Activated CD8-positive, alpha-beta memory T cell treated with anti-CD3 and anti-CD28 coated beads for 1 hour (primary cell): ENCODE data around the gene ADAMTS16.

Source experiments
- DNase-seq, 2 donors: peaks; one replicate each; pipeline ENCODE4 v3.0.0-alpha.2; 2020; ENCODE audit warnings: low read depth in 1 of 2; ENCODE audit errors: extremely low read depth in 1 of 2

ADAMTS16 gene

DNA sequence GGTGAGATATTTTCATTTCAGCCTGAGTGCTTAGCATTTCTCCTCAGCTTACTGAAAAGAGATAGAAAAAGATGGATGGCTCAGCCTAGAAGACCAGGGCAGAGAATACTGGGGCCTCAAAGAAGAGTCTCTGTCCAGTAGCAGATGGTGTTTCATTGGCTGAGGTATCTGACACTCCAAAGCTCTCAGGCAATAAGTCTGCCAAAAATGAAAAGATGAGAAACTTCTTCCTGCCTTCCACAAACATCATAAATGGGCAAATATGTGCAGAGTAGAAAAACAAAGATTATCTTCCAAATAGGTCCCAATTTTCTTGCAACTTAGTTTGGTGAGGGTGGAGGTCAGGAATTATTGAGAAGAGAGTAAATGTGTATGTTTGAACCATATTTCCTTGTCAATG, 195.0 kb downstream of the ADAMTS16 start:
- no peak for DNase-seq

DNA sequence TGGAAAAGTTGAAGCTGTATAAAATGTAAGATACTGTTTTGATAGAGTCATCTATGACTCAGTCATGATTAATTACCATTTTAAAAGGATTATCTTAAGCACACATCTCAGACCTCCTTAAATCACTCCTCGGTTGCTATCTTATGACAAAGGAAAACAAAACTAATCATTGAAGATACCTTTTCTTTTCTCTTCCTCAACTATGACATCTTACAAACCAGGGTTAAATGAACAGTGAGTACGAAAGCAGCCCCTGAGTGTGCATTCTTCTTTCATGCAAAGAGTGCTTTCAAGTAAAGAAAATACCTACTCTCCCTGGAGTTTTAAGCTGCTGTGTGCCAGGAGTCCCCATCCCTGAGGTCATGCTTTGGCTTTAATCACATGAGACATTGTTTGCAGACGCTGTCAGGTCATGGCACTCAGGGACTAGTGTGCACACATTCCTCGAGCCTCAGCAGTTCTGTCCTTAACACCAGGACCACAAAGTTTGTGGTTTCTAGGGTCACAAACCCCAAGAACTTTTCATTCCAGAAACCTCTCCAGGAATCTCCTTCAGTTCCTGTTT, 195.7 kb downstream of the ADAMTS16 start:
- DNase-seq: no peak

- no peak for DNase-seq
Measured at GRCh38 chr5:5339257-5339656, 199.1 kb downstream of the ADAMTS16 start.

- no peak for DNase-seq
Measured at GRCh38 chr5:5340206-5340729, 200.1 kb downstream of the ADAMTS16 start.

- DNase-seq: no peak
Measured at GRCh38 chr5:5341531-5342292, 201.6 kb downstream of the ADAMTS16 start.

DNA sequence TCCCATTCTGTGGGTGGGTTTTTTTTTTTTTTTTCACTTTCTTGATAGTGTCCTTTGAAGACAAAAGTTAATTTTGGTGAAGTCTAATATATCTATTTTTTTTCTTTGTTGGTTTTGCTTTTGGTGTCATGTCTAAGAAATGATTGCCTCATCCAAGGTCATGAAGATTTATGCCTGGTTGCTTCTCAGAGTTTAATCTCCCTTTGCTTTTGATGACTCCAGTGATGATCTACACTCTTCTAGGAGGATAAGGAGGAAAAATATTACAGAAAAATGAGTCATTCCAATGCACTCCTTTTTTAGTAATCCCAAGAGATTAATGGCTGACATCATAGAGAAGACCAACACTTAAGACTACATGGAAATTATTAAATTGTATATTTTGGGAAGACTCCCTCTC, 202.7 kb downstream of the ADAMTS16 start:
- no peak for DNase-seq

GRCh38 chr5:5343568-5343967, 203.4 kb downstream of the ADAMTS16 start:
- DNase-seq: no peak

DNA sequence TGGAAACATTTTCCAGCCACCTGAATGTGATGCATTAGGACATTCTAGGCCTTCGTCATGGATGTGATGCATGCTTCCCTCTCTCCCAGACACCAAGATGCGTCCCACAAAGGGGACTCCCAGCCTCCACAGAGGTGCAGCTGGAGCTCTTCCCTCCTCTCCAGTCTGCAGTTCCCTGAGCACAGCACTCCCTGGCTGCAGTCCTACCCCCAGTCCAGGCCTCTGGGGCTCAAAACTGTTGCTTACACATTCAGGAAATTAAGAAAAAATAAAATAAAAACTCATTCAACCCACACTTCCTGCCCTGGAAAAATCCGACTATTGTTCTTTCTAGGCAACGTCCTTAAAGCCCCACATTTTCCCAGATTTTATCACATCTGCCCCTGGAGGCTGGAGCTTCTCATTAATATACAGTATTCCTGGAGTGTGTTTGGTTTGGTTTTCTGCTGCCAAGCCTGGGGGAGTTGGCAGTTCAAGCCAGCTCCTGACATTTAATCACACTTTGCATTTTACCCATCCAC, 204.0 kb downstream of the ADAMTS16 start:
- no peak for DNase-seq

DNA sequence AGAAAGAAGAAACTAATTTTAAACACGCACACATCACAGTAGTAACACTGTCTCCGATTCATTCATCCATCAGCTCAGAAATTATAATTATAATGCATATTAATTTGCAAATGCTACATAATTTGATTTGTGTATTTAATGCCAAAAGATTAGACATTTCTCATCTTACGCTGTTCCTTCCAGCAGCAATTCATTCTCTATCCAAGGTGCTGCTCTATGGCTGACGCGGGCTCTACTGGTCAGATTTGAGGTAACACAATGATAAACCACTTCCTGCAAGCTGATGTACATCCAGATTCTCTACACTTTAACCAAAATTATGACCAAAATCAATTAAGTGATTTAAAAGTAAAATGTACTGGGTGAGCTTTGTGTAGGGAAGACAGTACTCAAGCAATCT, 204.5 kb downstream of the ADAMTS16 start:
- DNase-seq: no peak

- no peak for DNase-seq
Measured at GRCh38 chr5:5347442-5347841, 207.3 kb downstream of the ADAMTS16 start.

DNA sequence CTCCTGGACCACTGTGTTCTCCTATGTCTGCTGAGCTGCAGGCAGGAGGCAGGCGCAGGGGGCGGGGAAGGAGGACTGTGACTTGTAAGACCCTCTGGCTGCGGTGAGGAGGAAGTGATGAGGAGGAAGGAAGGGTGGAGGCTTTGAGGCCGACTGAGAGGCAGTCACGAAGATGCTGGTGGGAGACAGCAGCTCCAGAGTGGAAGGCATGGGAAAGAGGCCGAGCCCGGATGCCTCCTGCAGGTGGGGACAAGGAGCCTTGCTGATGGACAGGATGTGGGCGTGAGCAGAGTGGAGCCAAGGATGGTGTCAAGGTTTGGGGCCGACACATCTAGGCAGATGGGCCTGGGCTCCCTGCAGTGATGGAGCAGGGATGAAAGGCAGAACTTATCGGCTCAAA, 208.0 kb downstream of the ADAMTS16 start:
- DNase-seq: no peak

DNA sequence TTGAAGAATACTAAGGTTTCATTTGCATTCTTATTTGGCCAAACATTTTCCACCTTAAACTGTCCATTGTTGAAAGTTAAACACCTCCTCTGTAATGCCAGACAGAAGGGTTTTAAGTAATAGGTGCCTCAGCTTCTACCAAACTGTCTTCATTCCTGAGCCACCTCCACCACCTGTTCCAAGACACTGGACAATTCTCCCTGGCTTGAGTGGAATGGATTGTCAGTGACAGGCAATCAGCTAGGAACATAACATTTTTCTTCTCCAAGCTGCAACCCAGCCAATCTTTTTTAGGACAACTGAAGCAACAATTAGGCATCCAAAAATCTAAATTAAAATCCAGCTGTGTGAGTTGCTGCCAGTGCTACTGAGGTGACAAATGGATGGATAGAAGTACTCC, 208.4 kb downstream of the ADAMTS16 start:
- DNase-seq: no peak

DNA sequence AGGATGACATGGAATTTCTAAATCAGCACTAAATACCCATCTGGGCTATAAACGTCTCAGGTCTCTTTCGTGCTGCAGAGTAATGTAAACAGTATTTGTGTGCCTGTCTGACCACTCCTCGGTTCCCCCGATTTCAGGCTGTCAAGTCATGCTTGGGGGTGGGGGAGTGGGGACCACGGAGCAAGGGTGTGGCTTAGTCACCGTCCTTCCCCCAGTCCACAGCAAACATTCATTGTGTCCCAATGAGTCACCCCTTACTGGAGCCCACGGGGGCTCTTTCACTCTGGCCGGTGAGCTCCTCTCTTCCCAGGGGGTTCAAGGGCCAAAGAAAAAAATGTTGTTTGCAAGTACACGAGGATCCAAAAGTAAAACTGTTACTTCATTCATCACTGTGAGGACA, 210.0 kb downstream of the ADAMTS16 start:
- no peak for DNase-seq

DNA sequence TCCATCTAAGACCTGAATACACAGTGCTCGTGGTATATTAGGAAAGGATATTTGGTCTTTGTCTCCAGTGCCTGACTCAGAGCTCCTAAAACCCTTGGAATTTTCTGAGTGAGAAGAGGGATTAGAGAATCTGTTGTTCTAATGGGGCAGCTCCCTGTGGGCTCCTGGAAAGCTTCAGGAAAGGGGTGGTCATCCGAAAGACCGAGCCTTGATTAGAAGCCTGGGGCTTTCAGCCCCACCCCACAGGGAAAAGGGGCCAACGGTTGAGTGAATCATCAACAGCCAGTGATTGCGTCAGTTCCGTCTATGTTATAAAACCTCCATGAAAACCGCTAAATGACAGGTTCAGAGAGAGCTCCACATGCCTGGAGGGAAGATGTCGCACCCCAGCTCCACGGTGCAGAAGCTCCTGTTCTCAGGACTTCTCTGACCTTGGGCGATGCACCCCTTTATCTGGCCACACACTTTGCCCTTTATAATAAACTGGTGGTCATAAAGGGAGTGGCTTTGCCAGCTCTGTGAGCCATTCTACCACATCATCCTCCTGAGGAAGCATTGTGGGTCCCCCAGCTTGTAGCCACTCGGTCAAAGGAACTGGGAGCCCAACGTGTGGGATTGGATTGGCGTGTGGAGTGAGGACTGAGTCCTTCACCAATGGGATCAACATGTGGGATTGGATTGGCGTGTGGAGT, 211.3 kb downstream of the ADAMTS16 start:
- no peak for DNase-seq

- no peak for DNase-seq
Measured at GRCh38 chr5:5352675-5353074, 212.5 kb downstream of the ADAMTS16 start.

DNA sequence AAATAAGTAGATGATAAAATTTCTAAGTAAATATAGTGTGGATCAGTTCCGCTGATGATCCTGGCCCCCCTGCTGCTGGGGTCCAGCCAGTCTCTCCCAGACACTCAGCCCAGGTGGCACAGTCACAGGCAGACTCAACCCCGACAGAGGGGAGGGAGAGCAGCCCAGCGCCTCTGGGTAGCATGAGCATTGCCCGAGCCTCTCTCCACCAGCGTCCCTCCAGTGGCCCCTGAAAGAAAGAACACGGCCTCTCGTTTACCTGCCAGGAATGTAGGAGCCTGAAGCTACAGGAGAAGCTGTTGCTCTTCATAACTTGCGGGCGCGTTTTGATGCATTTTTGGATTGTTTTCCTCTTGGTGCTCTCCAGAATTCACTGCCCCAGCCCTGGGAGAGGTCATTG, 213.6 kb downstream of the ADAMTS16 start:
- DNase-seq: no peak

DNA sequence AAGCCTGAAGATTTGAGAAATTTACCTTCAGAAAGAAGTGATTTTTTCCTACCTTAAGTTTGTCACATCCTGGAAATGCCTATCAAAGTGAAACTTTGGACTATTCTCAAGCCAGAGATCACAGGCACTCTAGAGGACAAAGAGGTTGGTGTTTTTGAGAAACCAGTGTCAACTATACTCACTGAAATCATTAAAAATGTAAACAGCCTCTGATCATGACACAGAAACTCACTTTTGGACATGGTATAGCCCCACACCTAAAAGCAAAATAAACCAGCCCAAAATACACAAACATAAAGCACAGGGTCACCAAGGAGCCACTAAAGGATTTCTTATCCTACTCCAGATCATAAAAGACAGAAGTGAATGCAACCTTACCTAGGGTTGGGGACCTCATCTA, 216.6 kb downstream of the ADAMTS16 start:
- no peak for DNase-seq

DNA sequence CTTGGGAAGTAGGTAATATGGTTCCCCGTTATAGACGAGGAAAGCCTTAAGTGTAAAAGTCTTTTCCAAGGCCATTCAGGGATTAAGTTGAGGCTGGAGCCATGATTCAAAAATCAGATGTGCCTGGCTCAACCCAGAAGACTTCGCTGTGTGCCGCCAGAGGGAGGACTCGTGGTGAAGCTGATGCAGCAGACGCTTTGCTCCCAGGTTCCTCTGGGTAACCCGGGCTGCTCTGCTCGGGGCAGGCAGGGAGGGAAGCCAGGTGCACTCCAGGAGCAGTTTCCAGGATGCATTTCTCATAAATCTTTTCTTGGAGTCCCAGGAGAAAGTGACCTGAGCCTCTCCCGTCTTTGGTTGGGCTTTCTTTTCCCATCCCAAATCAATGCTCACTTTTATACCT, 219.5 kb downstream of the ADAMTS16 start:
- no peak for DNase-seq

GRCh38 chr5:5360363-5360940, 220.3 kb downstream of the ADAMTS16 start:
- no peak for DNase-seq

DNA sequence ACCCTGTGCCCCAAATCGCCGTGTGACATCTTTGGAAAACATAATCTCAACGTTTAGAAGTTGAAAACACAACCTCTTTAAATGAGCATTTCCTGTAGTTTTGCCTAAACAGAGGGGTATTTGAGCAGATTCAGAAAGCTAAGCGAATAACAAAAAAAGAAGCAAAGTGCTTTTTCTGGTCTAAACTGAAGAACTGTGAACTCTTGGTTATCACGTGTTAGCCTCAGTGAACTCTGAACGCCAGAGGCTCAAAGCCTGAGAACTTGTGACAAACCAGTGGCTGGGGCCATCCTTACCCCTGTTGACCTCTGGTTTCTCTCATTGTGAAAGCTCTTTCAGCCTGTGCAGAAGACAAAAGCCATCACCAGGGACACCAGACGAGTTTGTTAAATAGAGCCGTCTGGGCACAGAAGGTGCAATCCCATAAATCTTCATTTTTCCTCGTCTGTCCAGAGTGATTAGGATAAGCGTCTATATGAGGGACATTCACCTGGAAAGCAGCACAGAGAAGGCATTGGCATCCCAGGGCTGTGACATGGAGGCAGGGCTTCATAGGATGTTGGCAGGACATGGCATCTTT, 220.9 kb downstream of the ADAMTS16 start:
- no peak for DNase-seq

GRCh38 chr5:5363045-5363444, 222.9 kb downstream of the ADAMTS16 start:
- no peak for DNase-seq
